GM10266 (cell line): ENCODE results near the gene FAM168B.
"Not testable (repeated sequence)": the region's sequence is repeated elsewhere in the genome, so short reads cannot be mapped to it uniquely, and the experiment has no call there.

Experiments
- DNase-seq: peaks from one replicate; pipeline ENCODE4 v3.0.0; 2012; ENCODE audit errors: extremely low spot score
- TF ChIP-seq, protein P1 (sequence below): IDR thresholded peaks from 2 replicates; pipeline ENCODE4 v1.5.1; 2012; ENCODE audit warnings: mild to moderate bottlenecking, low read depth; ENCODE audit not compliant: control insufficient read depth, insufficient read depth; ENCODE audit errors: missing control alignments

FAM168B gene

DNA sequence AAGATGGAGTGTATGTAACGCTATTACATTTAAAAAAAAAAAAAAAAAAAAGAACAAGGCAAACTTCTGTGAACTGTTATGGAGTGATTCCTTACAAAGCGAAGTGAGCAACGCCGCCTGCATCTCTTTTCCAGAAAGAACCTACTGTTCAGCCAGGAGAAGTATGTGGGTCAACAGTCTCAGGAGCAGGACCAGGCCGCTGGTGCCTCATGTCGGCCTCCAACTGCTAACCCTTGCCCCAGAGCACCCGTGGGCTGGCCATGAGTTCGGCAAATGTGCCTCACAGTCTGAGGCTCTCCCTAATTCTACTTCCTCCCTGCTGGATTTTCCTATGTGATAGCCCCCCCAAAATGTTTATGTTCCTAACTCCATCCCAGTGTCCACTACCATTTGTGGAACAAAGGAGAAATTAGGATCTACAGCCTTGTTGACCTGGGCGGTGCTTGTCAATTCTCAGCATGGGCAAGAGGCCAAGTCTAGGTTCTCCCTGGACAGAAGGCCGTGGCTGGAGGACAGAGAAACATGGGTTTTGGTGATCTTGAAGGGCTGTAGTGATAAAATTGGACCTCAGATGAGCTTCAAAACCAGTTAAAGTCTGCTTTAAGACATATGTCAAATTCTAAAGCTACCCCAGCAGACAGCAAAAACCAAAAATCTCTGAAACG, 15.9 kb downstream of the FAM168B start:
- DNase-seq: no peak
- TF ChIP-seq, protein P1, sequence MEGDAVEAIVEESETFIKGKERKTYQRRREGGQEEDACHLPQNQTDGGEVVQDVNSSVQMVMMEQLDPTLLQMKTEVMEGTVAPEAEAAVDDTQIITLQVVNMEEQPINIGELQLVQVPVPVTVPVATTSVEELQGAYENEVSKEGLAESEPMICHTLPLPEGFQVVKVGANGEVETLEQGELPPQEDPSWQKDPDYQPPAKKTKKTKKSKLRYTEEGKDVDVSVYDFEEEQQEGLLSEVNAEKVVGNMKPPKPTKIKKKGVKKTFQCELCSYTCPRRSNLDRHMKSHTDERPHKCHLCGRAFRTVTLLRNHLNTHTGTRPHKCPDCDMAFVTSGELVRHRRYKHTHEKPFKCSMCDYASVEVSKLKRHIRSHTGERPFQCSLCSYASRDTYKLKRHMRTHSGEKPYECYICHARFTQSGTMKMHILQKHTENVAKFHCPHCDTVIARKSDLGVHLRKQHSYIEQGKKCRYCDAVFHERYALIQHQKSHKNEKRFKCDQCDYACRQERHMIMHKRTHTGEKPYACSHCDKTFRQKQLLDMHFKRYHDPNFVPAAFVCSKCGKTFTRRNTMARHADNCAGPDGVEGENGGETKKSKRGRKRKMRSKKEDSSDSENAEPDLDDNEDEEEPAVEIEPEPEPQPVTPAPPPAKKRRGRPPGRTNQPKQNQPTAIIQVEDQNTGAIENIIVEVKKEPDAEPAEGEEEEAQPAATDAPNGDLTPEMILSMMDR: no peak

DNA sequence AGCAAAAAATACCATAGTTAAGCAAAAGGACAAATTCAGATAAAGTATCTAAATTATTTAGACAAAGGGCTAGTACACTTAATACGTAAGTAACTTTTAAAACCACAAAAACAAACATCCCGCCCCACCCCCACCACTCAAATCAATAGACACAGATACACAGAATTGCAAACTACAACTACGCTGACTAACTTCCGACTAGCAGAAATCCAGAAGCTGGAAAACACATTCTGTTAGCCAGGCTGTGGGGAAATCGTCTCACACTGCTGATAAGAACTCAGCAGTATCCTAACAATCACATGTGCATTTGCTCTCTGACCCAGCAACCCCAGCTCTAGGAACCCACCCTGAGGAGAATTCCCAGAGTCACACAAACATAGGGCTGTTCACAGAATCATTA, 16.6 kb downstream of the FAM168B start:
- TF ChIP-seq, protein P1: no peak
- DNase-seq: no peak

DNA sequence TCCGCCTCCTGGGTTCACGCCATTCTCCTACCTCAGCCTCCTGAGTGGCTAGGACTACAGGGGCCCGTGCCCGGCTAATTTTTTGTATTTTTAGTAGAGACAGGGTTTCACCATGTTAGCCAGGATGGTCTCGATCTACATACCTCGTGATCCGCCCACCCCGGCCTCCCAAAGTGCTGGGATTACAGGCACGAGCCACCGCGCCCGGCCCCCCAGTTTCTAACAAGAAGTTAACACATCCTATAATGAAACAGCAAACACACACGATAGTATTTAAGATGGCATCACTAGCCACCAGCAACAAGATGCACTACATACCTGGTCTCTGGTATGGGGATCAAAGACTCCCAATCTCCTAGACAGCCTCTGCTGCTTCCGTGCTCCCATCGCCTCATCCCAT, 17.7 kb downstream of the FAM168B start:
- DNase-seq: not testable (repeated sequence)

DNA sequence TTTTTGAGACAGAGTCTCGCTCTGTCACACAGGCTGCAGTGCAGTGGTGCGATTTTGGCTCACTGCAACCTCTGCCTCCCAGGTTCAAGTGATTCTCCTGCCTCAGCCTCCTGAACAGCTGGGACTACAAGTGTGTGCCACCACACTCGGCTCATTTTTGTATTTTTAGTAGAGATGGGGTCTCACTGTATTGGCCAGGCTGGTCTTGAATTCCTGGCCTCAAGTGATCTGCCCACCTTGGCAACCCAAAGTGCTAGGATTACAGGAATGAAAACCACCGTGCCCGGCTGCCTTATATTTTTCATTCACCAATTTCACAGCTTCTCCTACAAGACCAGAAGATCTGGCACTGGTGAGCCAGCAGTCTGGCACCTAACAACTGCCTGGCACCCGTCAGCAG, 25.1 kb downstream of the FAM168B start:
- not testable (repeated sequence) for DNase-seq

DNA sequence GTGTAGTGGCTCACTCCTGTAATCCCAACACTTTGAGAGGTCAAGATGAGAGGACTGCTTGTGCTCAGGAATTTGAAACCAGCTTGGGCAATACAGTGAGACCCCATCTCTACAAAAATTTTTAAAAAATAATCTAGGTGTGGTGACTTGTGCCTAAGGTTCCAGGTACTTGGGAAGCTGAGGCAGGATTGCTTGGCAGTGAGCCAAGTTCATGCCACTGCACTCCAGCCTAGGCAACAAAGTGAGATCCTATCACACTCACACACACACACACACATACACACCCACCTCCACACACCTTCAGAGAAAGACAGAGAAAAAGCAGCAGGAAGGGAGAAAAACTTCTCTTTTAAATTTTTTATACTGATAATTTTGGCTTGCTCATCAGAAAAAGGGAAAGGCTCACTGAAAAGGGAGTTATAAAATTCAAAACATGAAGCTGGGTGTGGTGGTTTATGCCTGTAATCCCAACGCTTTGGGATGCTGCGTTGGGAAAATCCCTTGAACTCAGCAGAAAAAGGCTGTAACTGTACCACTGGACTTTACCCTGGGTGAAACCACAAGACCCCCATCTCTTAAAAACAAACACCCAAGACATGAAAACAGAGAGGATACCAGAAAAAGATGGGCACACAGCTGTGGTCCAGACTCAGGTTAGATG, 25.7 kb downstream of the FAM168B start:
- no peak for DNase-seq
- TF ChIP-seq, protein P1: no peak

DNA sequence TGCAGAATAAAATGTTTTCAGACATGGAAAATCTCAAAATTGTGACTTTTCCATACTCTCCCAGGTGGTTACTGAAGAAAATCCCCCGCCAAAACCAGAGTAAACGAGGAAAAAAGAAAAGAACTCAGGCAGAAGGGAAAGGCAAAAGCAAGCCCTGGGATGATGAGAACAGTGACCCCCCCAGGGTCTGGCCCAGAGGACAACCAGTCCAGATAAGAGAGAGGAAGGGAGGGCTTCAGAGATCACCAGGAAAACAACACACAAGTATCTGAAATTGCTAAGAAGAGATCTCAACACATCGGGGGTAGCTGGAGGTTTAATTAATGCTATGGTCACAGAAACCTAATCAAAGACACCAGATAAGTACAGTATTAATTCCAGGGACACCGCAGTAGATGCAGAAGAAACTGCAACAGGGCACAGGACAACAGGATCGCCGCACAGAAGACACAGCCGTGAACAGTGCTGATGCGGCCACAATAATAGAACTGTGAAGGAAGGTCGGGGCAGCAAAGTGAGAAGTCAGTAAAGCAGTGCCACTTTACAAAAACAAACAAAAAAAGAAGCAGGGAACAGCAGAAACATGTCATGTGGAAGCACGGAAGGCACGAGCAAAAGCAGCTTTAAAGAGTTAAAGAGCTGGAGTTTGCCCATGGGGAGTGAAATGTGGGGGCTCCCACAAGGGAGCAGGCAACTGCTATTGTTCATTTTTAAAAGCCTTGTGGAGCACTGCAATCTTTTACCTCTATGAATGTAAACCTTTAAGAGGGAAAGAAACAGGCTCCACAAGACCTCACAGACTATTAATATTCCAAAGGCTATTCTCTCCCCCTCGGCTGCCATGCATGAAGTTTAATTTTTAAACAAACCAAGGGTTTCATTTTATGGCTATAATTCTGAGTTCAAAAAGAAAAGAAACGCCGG, 28.4 kb downstream of the FAM168B start:
- TF ChIP-seq, protein P1: no peak
- no peak for DNase-seq

DNA sequence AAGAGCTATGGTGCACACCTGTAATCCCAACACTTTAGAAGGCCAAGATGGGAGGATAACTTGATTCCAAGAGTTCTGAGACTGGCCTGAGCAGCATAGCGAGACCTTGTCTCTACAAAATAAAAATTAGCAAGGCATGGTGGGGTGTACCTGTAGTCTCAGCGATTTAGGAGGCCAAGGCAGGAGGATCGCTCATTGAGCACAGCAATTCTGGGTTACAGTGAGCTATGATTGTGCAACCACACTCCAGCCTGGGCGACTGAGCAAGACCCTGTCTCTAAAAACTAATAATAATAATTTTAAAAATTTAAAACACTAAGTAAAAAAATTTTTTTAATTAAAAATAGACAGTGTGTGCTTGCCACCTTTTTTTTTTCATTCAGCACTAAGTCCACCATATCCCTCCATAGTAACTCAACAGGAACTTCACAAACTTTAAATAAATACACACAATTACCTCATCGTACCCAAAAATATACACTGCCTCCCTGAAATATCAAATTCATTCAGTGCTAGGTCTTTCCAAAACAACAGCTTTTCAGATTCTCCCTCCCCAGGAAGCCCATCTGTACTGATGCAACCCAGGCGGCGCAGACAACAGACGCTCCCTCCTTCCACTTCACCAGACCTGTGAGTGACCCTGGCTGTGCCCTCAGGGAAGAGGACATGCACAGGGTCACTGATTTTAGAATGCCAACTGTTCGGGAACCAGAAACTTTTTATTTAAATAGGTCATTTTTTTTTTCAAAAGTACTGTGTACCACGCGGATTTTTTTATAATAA, 29.6 kb downstream of the FAM168B start:
- TF ChIP-seq, protein P1: no peak
- no peak for DNase-seq
